Mammary epithelial cell (primary cell): ENCODE measurements around the gene RASSF5.

Source experiments
- CTCF ChIP-seq, 2 donors: IDR thresholded peaks in 1 of 2; conservative IDR thresholded peaks in 1 of 2; 2 replicates each; pipeline ENCODE4 v1.5.1; 2011 to 2012; ENCODE audit warnings: inconsistent platforms in 2 of 2, low read length in 2 of 2, mild to moderate bottlenecking in 2 of 2, control low read depth in 1 of 2, low read depth in 1 of 2; ENCODE audit not compliant: insufficient read depth in 1 of 2; ENCODE audit errors: extremely low read depth in 1 of 2
- EZH2 ChIP-seq: IDR thresholded peaks from 2 replicates; pipeline ENCODE4 v1.6.1; 2012; ENCODE audit warnings: low read length, inconsistent platforms, borderline replicate concordance

GRCh38 chr1:206573762-206574161 lies 66.4 kb downstream of the RASSF5 start:
- TF ChIP-seq EZH2 = no peak
- no peak for TF ChIP-seq CTCF (conservative IDR thresholded peaks at IDR 0.05 in 1 of 2, IDR thresholded peaks at IDR 0.05 in 1 of 2; ENCODE audit: extremely low read depth in 1 of 2, insufficient read depth in 1 of 2, low read depth in 1 of 2, low read length in 2 of 2)
